Muscle layer of duodenum (tissue), 2 donors: ENCODE data around the gene FAAH.

ENCODE experiments used
- H3K27ac ChIP-seq: one replicate; pipeline ENCODE4 v1.7.0; 2013; ENCODE audit warnings: mild to moderate bottlenecking, low read length
- H3K27me3 ChIP-seq: one replicate; pipeline ENCODE4 v1.7.0; 2013; ENCODE audit warnings: low read depth, mild to moderate bottlenecking, control low read depth, low read length
- H3K36me3 ChIP-seq, 2 donors: one replicate each; pipeline ENCODE4 v1.7.0; 2013; ENCODE audit warnings: low read length in 2 of 2, control low read depth in 1 of 2, mild to moderate bottlenecking in 1 of 2; ENCODE audit not compliant: insufficient read depth in 2 of 2, control insufficient read depth in 1 of 2
- H3K4me1 ChIP-seq, 2 donors: one replicate each; pipeline ENCODE4 v1.7.0; 2013; ENCODE audit warnings: low read length in 2 of 2, mild to moderate bottlenecking in 2 of 2, control low read depth in 1 of 2, moderate library complexity in 1 of 2; ENCODE audit not compliant: insufficient read depth in 2 of 2, control insufficient read depth in 1 of 2
- H3K4me3 ChIP-seq, 2 donors: one replicate each; pipeline ENCODE4 v1.7.0; 2013; ENCODE audit warnings: low read length in 2 of 2, low read depth in 1 of 2, mild to moderate bottlenecking in 1 of 2
- H3K9me3 ChIP-seq, 2 donors: one replicate each; pipeline ENCODE4 v1.7.0; 2013; ENCODE audit warnings: low read length in 2 of 2, control low read depth in 1 of 2, mild to moderate bottlenecking in 1 of 2; ENCODE audit not compliant: control insufficient read depth in 1 of 2
- donor health status: healthy.

Gene FAAH

DNA sequence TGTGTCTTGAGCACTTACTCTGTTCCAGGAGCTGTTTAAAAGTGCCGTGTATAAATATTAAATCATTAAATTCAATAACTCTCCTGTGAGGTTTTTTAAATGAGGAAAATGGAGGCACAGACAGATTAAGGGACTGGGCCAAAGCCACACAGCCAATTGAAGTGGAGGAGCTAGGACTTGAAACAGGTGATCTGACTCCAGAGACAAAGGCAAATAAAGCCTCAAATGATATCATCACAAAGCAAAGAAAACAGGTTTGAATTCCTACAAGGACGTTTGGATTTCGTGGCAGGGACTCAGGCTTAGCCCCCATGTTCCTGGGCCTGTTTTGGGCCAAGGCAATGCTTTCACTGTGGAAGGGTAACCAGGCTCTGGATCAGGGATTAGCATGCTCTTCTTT, 50.3 kb downstream of the FAAH start:
- Histone ChIP-seq H3K9me3 (no peaks in the 10 kb centered on the region), H3K4me3 (no peak overlapping the region), H3K27ac (no peak overlapping the region), H3K27me3 (peaks cover 28% of the 10 kb centered on the region), H3K36me3 (no peaks in the 10 kb centered on the region), H3K4me1 (peaks cover 0 to 19% of the 10 kb centered on the region in 2 donors)

DNA sequence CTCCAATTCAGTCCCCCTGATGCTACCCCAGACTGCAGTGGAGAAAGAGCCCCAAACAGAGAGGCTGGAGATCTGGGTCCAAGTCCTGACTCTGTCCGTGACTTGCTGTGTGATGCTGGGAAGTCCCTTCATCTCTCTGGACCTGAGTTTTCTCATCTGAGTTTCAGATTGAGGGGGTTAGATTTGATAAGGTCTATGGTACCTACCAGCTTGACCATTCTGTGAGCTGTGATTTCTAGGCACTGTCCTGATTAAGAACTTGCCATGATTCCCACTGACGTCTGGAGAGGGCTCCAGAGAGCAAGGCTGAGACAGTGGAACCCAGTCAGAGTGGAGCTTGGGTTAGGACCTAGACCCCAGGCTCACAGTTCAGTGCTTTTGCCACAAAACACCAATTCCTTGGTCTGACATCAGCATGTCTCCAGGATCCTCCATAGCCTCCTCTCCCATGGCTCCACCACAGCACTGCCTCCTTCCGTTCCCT, 51.7 kb downstream of the FAAH start:
- no peak overlapping the region for H3K4me3 ChIP-seq
- peaks cover 34% of the 10 kb centered on the region for H3K27me3 ChIP-seq
- H3K4me1 ChIP-seq, result peaks cover 0 to 19% of the 10 kb centered on the region in 2 donors
- H3K27ac ChIP-seq, result no peak overlapping the region
- no peaks in the 10 kb centered on the region for H3K36me3 ChIP-seq
- H3K9me3 ChIP-seq, result no peaks in the 10 kb centered on the region

DNA sequence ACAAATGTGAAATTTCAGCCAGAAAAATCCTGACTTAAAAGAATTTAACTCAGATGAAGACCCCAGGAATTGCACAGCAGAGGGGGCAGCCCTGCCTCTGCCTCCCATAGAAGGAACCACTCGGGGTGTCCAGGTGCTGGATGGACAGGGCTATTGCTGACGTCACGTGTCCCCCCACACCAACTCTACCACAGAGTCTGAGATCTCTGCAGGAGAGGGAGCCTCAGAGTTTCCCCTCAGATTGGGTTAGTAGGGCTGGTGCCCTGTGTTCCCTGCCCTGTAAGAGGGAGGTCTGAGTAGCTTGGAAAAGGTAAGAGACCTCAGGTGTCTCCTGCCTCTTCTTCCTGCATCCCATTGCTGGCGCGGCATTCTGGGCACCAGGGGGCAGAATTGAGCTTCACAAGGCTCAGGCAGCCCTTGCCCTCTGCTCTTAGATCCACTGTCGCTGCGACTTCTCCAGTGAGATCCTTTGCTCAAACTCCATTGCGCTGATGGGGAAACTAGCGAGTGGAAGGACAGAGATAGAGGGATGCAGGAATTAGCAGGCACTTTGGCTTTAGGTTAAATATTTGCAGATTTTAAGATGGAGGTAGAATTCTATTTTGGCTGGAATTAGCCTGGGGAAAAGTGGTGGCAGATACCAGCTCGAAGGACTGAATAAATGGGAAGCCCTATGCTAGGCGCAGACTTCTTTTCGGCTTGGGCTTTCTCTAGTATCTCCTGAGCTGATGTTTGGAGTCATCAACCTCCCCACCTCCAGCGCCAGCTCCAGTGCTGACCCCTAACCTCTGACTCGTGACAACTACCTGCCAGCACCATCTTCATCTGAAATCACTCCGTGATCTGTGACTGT, 52.8 kb downstream of the FAAH start:
- H3K36me3 ChIP-seq, result no peaks in the 10 kb centered on the region
- H3K27ac ChIP-seq, result no peak overlapping the region
- H3K4me1 ChIP-seq, result peaks cover 0 to 19% of the 10 kb centered on the region in 2 donors
- no peak overlapping the region for H3K4me3 ChIP-seq
- H3K9me3 ChIP-seq, result no peaks in the 10 kb centered on the region
- H3K27me3 ChIP-seq, result peaks cover 34% of the 10 kb centered on the region

DNA sequence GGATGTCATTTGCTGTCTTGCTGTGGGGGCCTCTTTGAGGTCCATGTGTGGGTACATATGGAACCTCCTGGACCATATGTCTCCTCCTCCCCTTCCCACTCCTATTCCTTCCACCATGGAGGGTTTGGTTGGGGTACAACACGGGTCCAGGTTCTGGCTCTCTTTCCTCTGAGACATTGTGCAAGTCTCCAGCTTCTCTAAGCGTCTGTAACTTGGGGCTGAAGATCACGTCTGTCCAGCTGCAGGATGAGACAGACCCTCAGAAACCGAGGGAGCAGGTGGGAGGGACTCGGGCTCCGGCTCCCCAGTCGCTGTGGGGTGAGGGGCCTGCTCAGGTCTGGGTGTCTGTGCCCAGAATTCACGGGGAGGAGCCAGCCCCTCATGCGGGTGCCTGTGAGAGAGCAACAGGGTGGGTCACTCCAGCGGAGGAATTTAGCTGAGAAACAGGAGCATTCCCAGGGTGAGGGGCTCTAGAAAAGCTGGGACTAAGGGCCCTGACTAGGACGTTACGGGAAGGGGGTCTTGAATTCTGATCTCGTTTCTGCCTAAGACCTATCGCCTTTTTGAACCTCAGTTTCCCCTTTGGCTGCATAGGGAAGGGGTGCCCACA, 53.5 kb downstream of the FAAH start:
- peak overlapping the region in 1 of 2 donors; percentile 49 for H3K4me3 ChIP-seq
- H3K4me1 ChIP-seq, result peaks cover 0 to 15% of the 10 kb centered on the region in 2 donors
- no peaks in the 10 kb centered on the region for H3K36me3 ChIP-seq
- peaks cover 34% of the 10 kb centered on the region for H3K27me3 ChIP-seq
- no peak overlapping the region for H3K27ac ChIP-seq
- no peaks in the 10 kb centered on the region for H3K9me3 ChIP-seq

DNA sequence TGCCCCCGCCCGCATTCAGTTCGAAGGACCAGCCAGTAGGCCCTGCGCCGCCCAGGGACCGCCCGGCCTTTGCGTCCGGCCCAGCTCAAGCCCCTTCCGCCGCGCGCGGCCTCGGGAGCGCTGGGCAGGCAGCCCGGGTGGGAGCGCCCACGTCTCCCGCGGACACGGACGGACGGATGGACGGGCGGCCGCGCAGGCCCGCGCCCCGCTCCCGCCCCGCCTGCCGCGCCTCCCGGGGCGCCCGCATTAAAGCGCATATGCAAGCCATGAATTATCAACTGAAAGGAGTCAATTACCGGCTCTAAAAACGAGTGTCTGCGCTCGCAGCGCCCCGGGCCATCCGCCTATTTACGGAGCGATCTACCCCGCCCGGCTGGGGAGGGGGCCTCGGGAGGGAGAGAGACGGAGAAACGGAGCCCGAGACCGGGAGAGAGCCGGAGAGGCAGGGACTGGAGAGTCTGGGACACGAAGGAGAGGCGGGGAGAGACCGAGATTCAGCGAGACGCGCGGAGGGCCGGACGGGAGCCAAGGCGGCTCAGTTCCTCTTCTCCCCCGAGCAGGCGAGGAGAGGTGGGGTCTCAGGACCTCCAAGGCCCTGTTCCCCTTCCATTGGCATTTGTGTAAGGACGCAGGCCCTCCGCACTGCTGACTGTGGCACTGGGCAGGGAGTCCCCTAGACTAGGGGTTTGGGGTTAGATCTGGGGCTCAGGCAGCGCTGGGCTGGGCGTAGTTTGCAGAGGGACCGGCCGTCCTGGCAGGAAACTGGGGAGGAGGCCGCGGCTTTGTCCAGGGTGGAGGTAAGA, 54.2 kb downstream of the FAAH start:
- no peaks in the 10 kb centered on the region for H3K36me3 ChIP-seq
- no peaks in the 10 kb centered on the region for H3K9me3 ChIP-seq
- H3K4me1 ChIP-seq, result peaks cover 0 to 10% of the 10 kb centered on the region in 2 donors
- H3K27me3 ChIP-seq, result peaks cover 34% of the 10 kb centered on the region
- H3K27ac ChIP-seq, result no peak overlapping the region
- H3K4me3 ChIP-seq, result peak overlapping the region; percentile 30 to 49

DNA sequence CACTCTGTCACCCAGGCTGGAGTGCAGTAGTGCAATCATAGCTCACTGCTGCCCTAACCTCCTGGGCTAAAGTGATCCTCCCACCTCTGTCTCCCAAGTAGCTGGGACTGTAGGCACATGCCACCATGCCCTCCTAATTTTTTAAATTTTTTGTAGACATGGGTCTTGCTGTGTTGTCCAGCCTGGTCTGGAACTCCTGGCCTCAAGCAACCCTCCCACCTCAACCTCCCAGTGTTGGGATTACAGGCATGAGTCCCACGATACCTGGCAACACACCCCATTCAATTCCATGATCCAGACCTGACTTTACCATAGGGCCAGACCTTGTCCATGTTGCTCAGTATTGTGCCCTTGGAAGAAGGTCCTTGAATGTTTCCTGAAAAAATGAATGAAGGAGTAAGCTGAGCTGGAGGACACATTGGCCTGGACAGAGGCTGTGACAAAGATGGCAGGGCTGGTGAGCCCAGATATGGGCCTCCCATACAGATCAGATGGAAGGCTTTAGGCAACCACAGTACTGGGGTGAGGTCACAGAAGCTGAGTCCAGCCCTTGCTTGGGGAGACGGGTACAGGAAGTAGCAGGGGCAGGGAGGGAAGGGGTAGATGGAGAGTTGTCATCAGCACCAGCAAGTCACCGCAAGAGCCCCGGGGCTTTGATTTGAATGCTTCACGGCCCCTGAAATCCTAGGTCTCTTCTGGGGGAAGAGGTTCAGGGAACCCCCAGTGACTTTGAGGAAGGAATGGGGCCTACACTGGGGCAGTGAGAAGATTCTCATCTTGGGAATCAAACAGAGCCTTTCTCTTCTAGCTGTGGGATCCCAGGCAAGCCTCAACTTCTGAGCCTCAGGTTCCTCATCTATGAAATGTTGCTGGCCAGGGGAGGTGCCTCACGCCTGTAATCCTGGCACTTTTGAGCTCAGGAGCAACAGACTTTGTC, 55.4 kb downstream of the FAAH start:
- Histone ChIP-seq H3K36me3 (no peaks in the 10 kb centered on the region), H3K4me3 (no peak overlapping the region), H3K9me3 (no peaks in the 10 kb centered on the region), H3K27ac (no peak overlapping the region), H3K4me1 (peaks cover 0 to 10% of the 10 kb centered on the region in 2 donors), H3K27me3 (peaks cover 34% of the 10 kb centered on the region)

DNA sequence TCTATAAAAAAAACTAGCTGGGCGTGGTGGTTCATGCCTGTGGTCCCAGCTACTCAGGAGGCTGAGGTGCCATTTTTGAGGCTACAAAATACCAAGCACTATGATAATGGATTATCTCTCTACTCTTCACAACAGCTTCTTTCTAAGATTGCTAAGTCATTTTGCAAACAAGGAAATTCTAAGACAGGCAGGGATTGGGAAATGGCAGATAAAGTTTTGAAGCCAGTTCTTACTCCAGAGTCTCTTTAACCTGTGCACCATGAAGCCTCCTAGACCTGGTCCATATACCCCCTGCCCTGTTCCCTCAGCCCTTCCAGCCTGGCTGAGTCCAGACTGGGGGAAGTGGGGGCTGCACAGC, 56.0 kb downstream of the FAAH start:
- Histone ChIP-seq H3K27me3 (peaks cover 34% of the 10 kb centered on the region), H3K9me3 (no peaks in the 10 kb centered on the region), H3K27ac (no peak overlapping the region), H3K36me3 (no peaks in the 10 kb centered on the region), H3K4me3 (no peak overlapping the region), H3K4me1 (peaks cover 0 to 10% of the 10 kb centered on the region in 2 donors)

DNA sequence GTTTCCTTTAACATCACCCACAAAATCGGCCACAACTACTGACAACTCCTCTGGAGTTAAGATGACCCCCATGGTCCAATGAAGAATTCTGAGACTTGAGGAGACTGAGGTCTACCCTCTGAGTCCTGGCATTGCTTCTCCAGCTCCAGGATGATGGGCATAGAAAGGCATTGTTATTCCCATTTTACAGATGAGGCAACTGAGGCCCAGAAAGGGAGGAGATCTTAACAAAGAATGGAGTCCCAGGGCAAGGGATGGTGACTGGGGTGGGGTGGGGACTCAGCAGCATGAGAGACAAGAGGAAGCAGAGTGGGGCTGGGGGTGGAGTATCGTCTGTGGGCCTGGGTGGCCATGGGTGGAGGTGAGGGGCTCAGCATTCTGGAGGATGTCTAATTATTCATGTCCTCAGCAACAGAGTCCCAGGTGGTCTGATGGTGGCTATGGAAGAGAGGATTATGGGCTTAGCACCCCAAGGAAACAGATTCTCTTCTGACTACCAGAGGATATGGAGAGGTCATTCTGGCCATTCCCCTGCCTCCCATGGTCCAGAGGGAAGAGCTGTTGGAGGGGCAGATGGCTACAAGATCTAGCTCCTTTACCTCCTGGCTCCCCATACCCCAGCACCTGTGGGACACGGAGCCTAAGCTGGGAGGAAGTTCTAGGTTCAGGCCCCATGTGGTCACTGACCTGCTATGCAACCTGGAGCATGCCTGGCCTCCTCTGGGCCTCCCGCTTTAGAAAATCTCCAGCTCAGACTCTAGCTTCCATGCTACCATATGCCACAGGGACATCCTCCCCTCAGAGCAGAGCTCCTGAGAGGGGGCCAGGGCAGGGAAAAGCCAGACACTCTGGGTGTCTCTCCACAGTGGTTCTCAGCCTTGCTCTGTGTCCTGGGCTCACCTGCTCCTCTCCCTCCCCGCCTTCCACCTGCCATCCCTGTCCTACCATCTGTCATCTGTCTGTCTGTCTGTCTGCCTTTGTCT, 58.1 kb downstream of the FAAH start:
- no peak overlapping the region for H3K27ac ChIP-seq
- peaks cover 0 to 10% of the 10 kb centered on the region in 2 donors for H3K4me1 ChIP-seq
- H3K36me3 ChIP-seq, result no peaks in the 10 kb centered on the region
- H3K27me3 ChIP-seq, result peaks cover 23% of the 10 kb centered on the region
- no peak overlapping the region for H3K4me3 ChIP-seq
- no peaks in the 10 kb centered on the region for H3K9me3 ChIP-seq

DNA sequence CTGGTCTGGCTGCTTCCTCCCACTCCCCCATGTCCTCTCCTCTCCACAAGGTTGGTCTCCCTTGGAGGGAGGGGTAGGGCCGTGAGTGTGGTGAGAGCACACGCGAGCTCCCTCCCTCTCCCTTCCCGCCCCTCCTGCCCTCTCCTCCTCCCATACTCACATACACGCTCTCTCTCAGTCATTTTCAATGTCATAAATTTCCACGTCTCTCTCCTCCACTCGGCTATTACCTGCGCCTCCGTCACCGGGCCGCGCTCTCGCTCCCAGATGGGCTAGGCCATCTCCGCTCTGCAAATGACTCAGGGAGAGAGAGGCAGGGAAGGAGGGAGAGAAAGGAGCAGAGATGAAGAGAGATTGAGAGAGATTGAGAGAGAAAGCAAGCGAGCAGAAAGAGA, 58.8 kb downstream of the FAAH start:
- no peak overlapping the region for H3K27ac ChIP-seq
- H3K9me3 ChIP-seq, result no peaks in the 10 kb centered on the region
- H3K4me1 ChIP-seq, result peaks cover 0 to 5% of the 10 kb centered on the region in 2 donors
- H3K27me3 ChIP-seq, result peaks cover 16% of the 10 kb centered on the region
- no peaks in the 10 kb centered on the region for H3K36me3 ChIP-seq
- H3K4me3 ChIP-seq, result no peak overlapping the region

DNA sequence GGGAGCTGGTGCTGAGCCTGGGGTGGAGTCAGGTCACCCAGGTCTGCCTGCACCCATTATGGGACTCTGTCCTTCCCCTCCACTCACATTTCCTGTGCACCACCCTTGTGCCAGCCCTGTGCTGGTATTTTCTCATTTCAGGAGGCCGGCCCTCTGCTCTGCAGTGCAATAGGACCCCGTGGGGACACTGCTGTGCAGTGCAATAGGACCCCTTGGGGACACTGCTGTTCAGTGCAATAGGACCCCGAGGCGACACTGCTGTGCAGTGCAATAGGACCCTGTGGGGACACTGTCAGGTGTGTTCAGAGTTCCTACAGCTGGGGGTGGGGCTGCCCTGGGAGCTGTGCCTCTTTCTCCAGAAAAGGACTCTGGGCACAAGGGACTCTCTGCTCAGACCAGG, 59.3 kb downstream of the FAAH start:
- Histone ChIP-seq H3K4me3 (no peak overlapping the region), H3K9me3 (no peaks in the 10 kb centered on the region), H3K27me3 (peaks cover 15% of the 10 kb centered on the region), H3K36me3 (no peaks in the 10 kb centered on the region), H3K27ac (no peak overlapping the region), H3K4me1 (no peaks in the 10 kb centered on the region)
